HepG2 (cell line): ENCODE measurements around the gene SMIM13. TPM values are rescaled to one million over a fixed set of nuclear protein-coding genes. Genes with fewer than 3 reads are reported as not detected.

Source experiments
- ATAD3A ChIP-seq: sonication (generic); formaldehyde crosslinking; IDR thresholded peaks from 2 replicates; pipeline ENCODE4 v1.4.0; 2020; ENCODE audit warnings: missing genetic modification reagents
- ATM ChIP-seq: fragments of 450-650 bp; IDR thresholded peaks from 2 replicates; pipeline ENCODE4 v1.7.1; 2017; ENCODE audit warnings: mild to moderate bottlenecking, borderline replicate concordance
- ELF3 ChIP-seq: IDR thresholded peaks from 2 replicates; pipeline ENCODE4 v1.6.1; 2016; ENCODE audit warnings: missing genetic modification reagents, missing compliant biosample characterization
- FOXJ3 ChIP-seq: sonication (generic); formaldehyde crosslinking; IDR thresholded peaks from 2 replicates; pipeline ENCODE4 v1.4.0; 2020; ENCODE audit warnings: missing genetic modification reagents, mild to moderate bottlenecking, borderline replicate concordance
- FOXO1 ChIP-seq: sonication (generic); formaldehyde crosslinking; IDR thresholded peaks from 2 replicates; pipeline ENCODE4 v1.4.0; 2020; ENCODE audit warnings: missing genetic modification reagents
- GPN1 ChIP-seq: sonication (generic); formaldehyde crosslinking; IDR thresholded peaks from 2 replicates; pipeline ENCODE4 v1.5.1; 2020; ENCODE audit warnings: missing genetic modification reagents, borderline replicate concordance
- HNF1A ChIP-seq, 2 experiments: sonication (generic) in 1 of 2; formaldehyde crosslinking in 1 of 2; IDR thresholded peaks; 2 replicates each; pipeline versions ENCODE4 v1.4.0 to v1.6.1; 2016 to 2020; ENCODE audit warnings: borderline replicate concordance in 1 of 2, low read depth in 1 of 2, mild to moderate bottlenecking in 1 of 2, missing genetic modification reagents in 1 of 2
- HOXD1 ChIP-seq: sonication (generic); formaldehyde crosslinking; IDR thresholded peaks from 2 replicates; pipeline ENCODE4 v1.5.0; 2020; ENCODE audit warnings: missing genetic modification reagents
- JUND ChIP-seq: sonication (generic); formaldehyde crosslinking; IDR thresholded peaks from 2 replicates; pipeline ENCODE4 v1.8.0; 2022; ENCODE audit warnings: mild to moderate bottlenecking, missing genetic modification reagents
- MIER3 ChIP-seq: IDR thresholded peaks from 2 replicates; pipeline ENCODE4 v1.6.1; 2016; ENCODE audit warnings: missing compliant biosample characterization, borderline replicate concordance
- MXD3 ChIP-seq: IDR thresholded peaks from 2 replicates; pipeline ENCODE4 v1.6.1; 2016; ENCODE audit warnings: mild to moderate bottlenecking, missing biosample characterization, missing genetic modification reagents
- NFE2 ChIP-seq: sonication (generic); formaldehyde crosslinking; IDR thresholded peaks from 2 replicates; pipeline ENCODE4 v1.4.0; 2020; ENCODE audit warnings: missing genetic modification reagents
- NKX3-1 ChIP-seq: sonication (generic); formaldehyde crosslinking; IDR thresholded peaks from 2 replicates; pipeline ENCODE4 v1.5.0; 2020; ENCODE audit warnings: missing genetic modification reagents
- RFXAP ChIP-seq: sonication (generic); formaldehyde crosslinking; IDR thresholded peaks from 2 replicates; pipeline ENCODE4 v1.4.0; 2020; ENCODE audit warnings: missing genetic modification reagents, borderline replicate concordance
- SOX5 ChIP-seq: IDR thresholded peaks from 2 replicates; pipeline ENCODE4 v1.6.1; 2016; ENCODE audit warnings: borderline replicate concordance
- TFDP1 ChIP-seq: IDR thresholded peaks from 2 replicates; pipeline ENCODE4 v1.6.1; 2016; ENCODE audit warnings: missing compliant biosample characterization, missing genetic modification reagents, borderline replicate concordance
- TP53 ChIP-seq: sonication (generic); formaldehyde crosslinking; conservative IDR thresholded peaks from 2 replicates; pipeline ENCODE4 v1.4.0; 2020; ENCODE audit warnings: missing genetic modification reagents
- U2AF2 ChIP-seq: fragments of 200-400 bp; formaldehyde crosslinking; IDR thresholded peaks from 2 replicates; pipeline ENCODE4 v1.6.1; 2017; ENCODE audit warnings: low read depth, mild to moderate bottlenecking, low read length
- ZBTB21 ChIP-seq: sonication (generic); formaldehyde crosslinking; IDR thresholded peaks from 2 replicates; pipeline ENCODE4 v1.4.0; 2020; ENCODE audit warnings: missing genetic modification reagents
- ZNF496 ChIP-seq: sonication (generic); formaldehyde crosslinking; IDR thresholded peaks from 2 replicates; pipeline ENCODE4 v1.8.1; 2023; ENCODE audit warnings: mild to moderate bottlenecking, moderate library complexity, missing genetic modification reagents; ENCODE audit not compliant: insufficient replicate concordance
- ZNF660 ChIP-seq: sonication (generic); formaldehyde crosslinking; IDR thresholded peaks from 2 replicates; pipeline ENCODE4 v1.5.1; 2020; ENCODE audit warnings: mild to moderate bottlenecking, low read depth, missing genetic modification reagents, borderline replicate concordance
- ZNF775 ChIP-seq: sonication (generic); formaldehyde crosslinking; IDR thresholded peaks from 2 replicates; pipeline ENCODE4 v1.4.0; 2020; ENCODE audit warnings: missing genetic modification reagents, mild to moderate bottlenecking, moderate library complexity, borderline replicate concordance
- ZSCAN21 ChIP-seq: sonication (generic); formaldehyde crosslinking; IDR thresholded peaks from 2 replicates; pipeline ENCODE4 v1.8.0; 2022; ENCODE audit warnings: mild to moderate bottlenecking, missing genetic modification reagents, moderate library complexity, borderline replicate concordance
- ZSCAN22 ChIP-seq: sonication (generic); formaldehyde crosslinking; IDR thresholded peaks from 2 replicates; pipeline ENCODE4 v1.4.0; 2020; ENCODE audit warnings: mild to moderate bottlenecking, missing genetic modification reagents
- polyA plus RNA-seq, 8 experiments: library from polyadenylated mRNA; depleted of rRNA in 3 of 8; stranded (reverse) in 7 of 8; unstranded in 1 of 8; fragments of >200 nt; fragmentation: Illumina TruSeq in 4 of 8; extraction: Trizol in 4 of 8; gene quantifications; 2 replicates each; pipeline versions ENCODE4 v1.2.1 to v1.2.3, GENCODE V29; 2011 to 2016; ENCODE audit warnings: low read depth in 4 of 8, missing spikeins in 1 of 8, mixed read lengths in 1 of 8; ENCODE audit not compliant: insufficient read depth in 1 of 8
- total RNA-seq, 5 experiments: library from RNA; depleted of rRNA; stranded (reverse); fragments of >200 nt; fragmentation: Illumina TruSeq; extraction: Trizol; gene quantifications; 2 replicates each; pipeline ENCODE4 v1.2.3, GENCODE V29; 2016; ENCODE audit warnings: low read depth in 1 of 5

SMIM13 gene
- total and polyA plus RNA-seq, 2 of the 13 experiments (the other 11 are each of a cell fraction or from before 2014, with no cell fraction given): 2.7 to 10.2 TPM

GRCh38 chr6:11093626-11094410 is at the start of gene SMIM13 (continued):
- TF ChIP-seq MIER3 (CRISPR knock-in tag): peak; percentile 79; the same call in 1 of the 2 replicates
- peak; percentile 52; the same call in 1 of the 2 replicates for TF ChIP-seq FOXO1 (CRISPR knock-in tag)
- TF ChIP-seq HNF1A (IDR thresholded peaks at IDR 0.05; ENCODE audit: low read depth): no peak
- peak; percentile 55; the same call in 1 of the 2 replicates for TF ChIP-seq HNF1A (CRISPR knock-in tag; IDR thresholded peaks at IDR 0.05; ENCODE audit: borderline replicate concordance)
- TF ChIP-seq U2AF2: no peak
- peak; percentile 77; the same call in 1 of the 2 replicates for TF ChIP-seq HOXD1
- peak; percentile 72; the same call in 1 of the 2 replicates for TF ChIP-seq MXD3 (CRISPR knock-in tag)
- TF ChIP-seq NKX3-1: peak; percentile 90
- TF ChIP-seq GPN1: no peak; the same call in 1 of the 2 replicates
- TF ChIP-seq ZBTB21: no peak
- TF ChIP-seq ZNF660 (CRISPR knock-in tag): no peak
- TF ChIP-seq JUND: peak; percentile 66; the same call in 1 of the 2 replicates
- TF ChIP-seq TFDP1: peak; percentile 87
- no peak for TF ChIP-seq ATAD3A (CRISPR knock-in tag)
- TF ChIP-seq ZSCAN22: no peak
- TF ChIP-seq TP53: no peak; the same call in 1 of the 2 replicates
- TF ChIP-seq NFE2 (CRISPR knock-in tag): no peak
- peak; percentile 41; the same call in 1 of the 2 replicates for TF ChIP-seq ZNF775
- TF ChIP-seq SOX5: no peak; the same call in 1 of the 2 replicates
- no peak for TF ChIP-seq ZNF496 (CRISPR knock-in tag)
- TF ChIP-seq ZSCAN21 (CRISPR knock-in tag): peak; percentile 84
- 0 out of 2 replicates have a peak, but pooled peaks have one; percentile 72 for TF ChIP-seq RFXAP
- peak; percentile 88; the same call in 1 of the 2 replicates for TF ChIP-seq FOXJ3
- TF ChIP-seq ATM: no peak
- no peak; the same call in 1 of the 2 replicates for TF ChIP-seq ELF3 (CRISPR knock-in tag)
